NCI-H2196 treated with DMSO at 0.1 percent for 48 hours (cell line): ENCODE results near the gene TRIM46.
"Not testable (repeated sequence)": the region's sequence is repeated elsewhere in the genome, so short reads cannot be mapped to it uniquely, and the experiment has no call there.

Experiments used
- DNase-seq: peaks from one replicate; lab custom pipeline; 2025; ENCODE audit not compliant: unreplicated experiment; lab: John Stamatoyannopoulos, UW

TRIM46 gene

GRCh38 chr1:155136748-155137147 is 36.9 kb upstream of the TRIM46 start:
- no peak for DNase-seq

GRCh38 chr1:155137154-155137949 is 36.3 kb upstream of the TRIM46 start:
- DNase-seq = no peak

GRCh38 chr1:155139895-155140629 is 33.6 kb upstream of the TRIM46 start, which contains the start of gene DPM3:
Gene DPM3, minus strand, starts transcription at chr1:155140531. Its CDS starts 291 bp downstream, at chr1:155140240.
- peak; percentile 59 for DNase-seq

GRCh38 chr1:155140630-155140953 is 33.1 kb upstream of the TRIM46 start:
- DNase-seq = no peak

GRCh38 chr1:155141749-155142148 is 31.9 kb upstream of the TRIM46 start:
- no peak for DNase-seq

- DNase-seq = no peak
Measured at GRCh38 chr1:155145491-155145890, 28.2 kb upstream of the TRIM46 start.

- DNase-seq = not testable (repeated sequence)
Measured at GRCh38 chr1:155155996-155156643, 17.5 kb upstream of the TRIM46 start.

- DNase-seq = no peak
Measured at GRCh38 chr1:155158991-155159390, 14.7 kb upstream of the TRIM46 start.

GRCh38 chr1:155160128-155160527 is 13.5 kb upstream of the TRIM46 start:
- no peak for DNase-seq

- not testable (repeated sequence) for DNase-seq
Measured at GRCh38 chr1:155162631-155163030, 11.0 kb upstream of the TRIM46 start.

- not testable (repeated sequence) for DNase-seq
Measured at GRCh38 chr1:155163785-155164184, 9.9 kb upstream of the TRIM46 start.

- not testable (repeated sequence) for DNase-seq
Measured at GRCh38 chr1:155164625-155165024, 9.0 kb upstream of the TRIM46 start.

- no peak for DNase-seq
Measured at GRCh38 chr1:155166051-155166470, 7.6 kb upstream of the TRIM46 start.

GRCh38 chr1:155166471-155167165 is 7.0 kb upstream of the TRIM46 start:
- DNase-seq = peak; percentile 39

GRCh38 chr1:155167166-155168104 is 6.2 kb upstream of the TRIM46 start:
- peak; percentile 95 for DNase-seq

- not testable (repeated sequence) for DNase-seq
Measured at GRCh38 chr1:155168105-155168445, 5.6 kb upstream of the TRIM46 start.

GRCh38 chr1:155168456-155169210 is 5.0 kb upstream of the TRIM46 start:
- DNase-seq = no peak

- DNase-seq = no peak
Measured at GRCh38 chr1:155169541-155169940, 4.1 kb upstream of the TRIM46 start.

GRCh38 chr1:155170101-155170785 is 3.4 kb upstream of the TRIM46 start:
- DNase-seq = no peak
